Mucosa of rectum (tissue), 2 donors: Measurements from ENCODE around the gene MATR3.
"Not testable (repeated sequence)": the region's sequence is repeated elsewhere in the genome, so short reads cannot be mapped to it uniquely, and the experiment has no call there.

Experiments used
- H3K27ac ChIP-seq, 2 donors: one replicate each; pipeline ENCODE4 v1.7.0; 2013; ENCODE audit warnings: inconsistent platforms in 2 of 2, low read depth in 2 of 2, low read length in 2 of 2
- H3K27me3 ChIP-seq, 2 donors: one replicate each; pipeline ENCODE4 v1.7.0; 2013; ENCODE audit warnings: low read length in 2 of 2; ENCODE audit not compliant: control insufficient read depth in 2 of 2, insufficient read depth in 2 of 2
- H3K36me3 ChIP-seq, 2 donors: one replicate each; pipeline ENCODE4 v1.7.0; 2013; ENCODE audit warnings: low read length in 2 of 2; ENCODE audit not compliant: control insufficient read depth in 2 of 2, insufficient read depth in 2 of 2
- H3K4me1 ChIP-seq, 2 donors: one replicate each; pipeline ENCODE4 v1.7.0; 2013; ENCODE audit warnings: low read length in 2 of 2, mild to moderate bottlenecking in 1 of 2; ENCODE audit not compliant: control insufficient read depth in 2 of 2, insufficient read depth in 2 of 2
- H3K4me3 ChIP-seq, 2 donors: one replicate each; pipeline ENCODE4 v1.7.0; 2013; ENCODE audit warnings: low read length in 2 of 2
- H3K9ac ChIP-seq, 2 donors: one replicate each; pipeline ENCODE4 v1.7.0; 2013; ENCODE audit warnings: low read length in 2 of 2, low read depth in 1 of 2, mild to moderate bottlenecking in 1 of 2
- H3K9me3 ChIP-seq, 2 donors: one replicate each; pipeline ENCODE4 v1.7.0; 2013; ENCODE audit warnings: low read length in 2 of 2; ENCODE audit not compliant: control insufficient read depth in 2 of 2
- donor health status: healthy.
- donor health status: Normal muscosa, but diverticular disease.

Gene MATR3

DNA sequence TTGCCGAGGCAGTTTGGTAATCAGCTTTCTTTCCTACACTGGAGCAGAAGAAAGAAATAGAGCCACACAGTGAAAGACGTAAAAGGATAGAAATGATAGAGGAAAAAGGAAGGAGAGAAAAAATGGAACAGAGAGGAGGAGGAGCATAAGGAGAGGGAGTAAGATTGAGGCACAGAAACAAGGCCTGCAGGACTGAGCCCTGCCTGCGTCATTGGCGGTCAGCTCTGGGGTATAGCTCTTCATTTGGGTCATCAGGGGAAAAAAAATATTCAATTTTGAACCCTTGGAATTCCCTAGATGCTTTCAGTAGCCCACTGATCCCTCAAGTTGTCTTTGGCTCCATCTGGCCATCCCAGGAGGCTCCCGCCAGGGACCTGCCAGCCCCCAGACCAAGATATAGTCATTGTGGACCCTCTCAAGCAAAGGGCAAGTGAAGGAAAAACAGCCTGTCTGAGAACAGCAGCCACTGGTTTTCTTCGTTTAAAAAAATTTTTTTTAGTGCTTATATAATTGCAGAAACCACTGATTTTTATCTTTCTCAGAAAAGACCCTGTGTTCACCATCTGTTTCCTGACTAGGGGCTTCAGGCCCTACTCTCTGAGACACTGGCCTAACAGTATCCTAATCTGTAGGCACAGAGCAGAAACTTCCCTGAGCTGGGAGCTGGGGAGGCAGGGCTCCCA, 31.3 kb upstream of the MATR3 start:
- Histone ChIP-seq H3K27ac (no peak overlapping the region), H3K9ac (no peak overlapping the region), H3K9me3 (no peaks in the 10 kb centered on the region), H3K27me3 (no peaks in the 10 kb centered on the region), H3K4me3 (no peak overlapping the region), H3K36me3 (no peaks in the 10 kb centered on the region), H3K4me1 (peaks cover 0 to 4% of the 10 kb centered on the region in 2 donors)

DNA sequence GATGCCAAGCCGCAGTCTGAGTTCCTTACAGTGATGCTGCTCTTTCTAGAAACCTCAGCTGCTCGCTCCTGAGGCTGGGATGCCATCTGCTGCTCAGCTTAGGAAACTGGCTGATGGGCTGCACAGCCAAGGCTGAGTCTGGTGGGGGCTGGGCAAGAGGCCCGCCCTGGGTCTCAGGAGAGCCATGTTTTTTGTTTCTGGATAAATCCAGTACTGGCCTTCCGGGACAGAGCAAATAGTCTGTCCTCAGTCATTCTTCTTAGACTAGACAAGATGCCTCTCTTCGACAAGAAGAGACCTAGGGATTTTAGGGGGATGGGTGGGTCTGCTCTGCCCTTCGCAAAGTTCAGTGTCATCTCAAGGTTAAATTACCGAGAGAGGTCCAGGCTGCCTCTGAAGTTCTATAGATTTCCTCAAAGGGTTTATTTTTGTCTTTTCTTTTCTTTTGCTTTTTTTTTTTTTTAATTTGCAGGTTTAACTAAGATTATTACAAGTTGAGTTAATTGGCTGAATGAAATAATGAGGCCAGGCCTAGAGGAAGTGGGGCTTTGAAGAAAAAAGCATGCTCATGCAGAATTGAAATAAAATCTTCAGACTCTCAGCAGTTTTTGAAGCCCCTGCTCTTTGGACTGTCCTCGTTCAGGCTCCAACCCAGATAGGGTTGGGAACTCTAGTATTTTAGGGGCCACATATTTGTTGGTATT, 30.6 kb upstream of the MATR3 start:
- no peaks in the 10 kb centered on the region for H3K36me3 ChIP-seq
- peaks cover 0 to 4% of the 10 kb centered on the region in 2 donors for H3K4me1 ChIP-seq
- no peaks in the 10 kb centered on the region for H3K27me3 ChIP-seq
- no peak overlapping the region for H3K9ac ChIP-seq
- H3K9me3 ChIP-seq = no peaks in the 10 kb centered on the region
- no peak overlapping the region for H3K4me3 ChIP-seq
- no peak overlapping the region for H3K27ac ChIP-seq

DNA sequence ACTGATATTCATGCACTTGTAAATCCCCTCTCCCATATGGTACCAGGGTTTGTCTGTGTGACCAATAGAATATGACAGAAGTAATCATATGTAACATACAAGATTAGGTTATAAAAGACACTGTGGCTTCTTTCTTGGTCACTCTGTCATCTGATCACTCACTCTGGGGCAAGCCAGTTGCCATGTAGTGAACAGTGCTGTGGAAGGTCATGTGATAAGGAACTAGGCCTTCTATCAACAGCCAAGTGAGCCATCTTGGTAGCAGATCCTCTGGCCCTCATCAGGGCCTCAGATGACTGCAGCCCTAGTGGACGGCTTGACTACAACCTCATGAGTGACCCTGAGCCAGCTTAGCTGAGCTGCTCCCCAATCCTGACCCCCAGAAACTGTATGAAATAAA, 30.0 kb upstream of the MATR3 start:
- Histone ChIP-seq H3K4me3 (no peak overlapping the region), H3K9me3 (no peaks in the 10 kb centered on the region), H3K27me3 (no peaks in the 10 kb centered on the region), H3K4me1 (peaks cover 0 to 1% of the 10 kb centered on the region in 2 donors), H3K36me3 (no peaks in the 10 kb centered on the region), H3K9ac (no peak overlapping the region), H3K27ac (no peak overlapping the region)

DNA sequence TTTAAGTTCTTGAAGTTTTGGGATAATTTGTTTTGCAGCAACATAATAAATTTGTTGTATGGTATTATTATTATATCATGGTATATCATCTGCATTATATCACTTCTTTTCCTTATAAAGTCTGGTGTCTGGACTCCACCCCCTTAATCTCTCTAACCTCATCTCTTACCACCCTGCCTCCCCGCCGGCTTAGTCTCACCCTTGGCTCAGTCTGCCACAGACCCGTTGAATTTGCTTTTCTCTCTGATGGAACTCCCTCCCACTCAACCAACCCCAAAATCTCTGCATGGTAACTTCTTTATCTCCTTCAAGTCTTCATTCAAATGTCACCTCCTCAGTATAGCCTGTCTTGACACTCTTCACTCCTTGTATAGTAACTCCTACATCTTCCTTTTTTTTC, 29.6 kb upstream of the MATR3 start:
- Histone ChIP-seq H3K27ac (no peak overlapping the region), H3K4me1 (peaks cover 0 to 2% of the 10 kb centered on the region in 2 donors), H3K4me3 (no peak overlapping the region), H3K27me3 (no peaks in the 10 kb centered on the region), H3K36me3 (no peaks in the 10 kb centered on the region), H3K9ac (no peak overlapping the region), H3K9me3 (no peaks in the 10 kb centered on the region)

DNA sequence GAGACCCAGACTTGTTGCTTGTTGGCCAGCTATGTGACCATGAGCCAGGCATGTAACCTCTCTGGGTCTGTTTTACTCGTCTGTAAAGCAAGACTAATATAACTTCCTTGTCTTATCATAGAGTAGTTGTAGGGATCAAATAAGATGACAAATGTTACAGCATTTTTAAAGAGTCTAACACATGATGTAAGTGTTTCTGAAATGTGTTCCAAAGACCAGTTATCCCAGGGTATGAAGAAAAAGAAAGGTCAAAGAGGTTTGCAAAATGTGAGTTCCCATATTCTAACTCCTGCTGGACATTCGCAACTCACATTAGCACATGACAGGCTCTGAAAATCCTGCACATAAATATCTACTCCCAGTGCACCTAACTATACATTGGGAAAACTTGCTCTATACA, 28.5 kb upstream of the MATR3 start:
- H3K36me3 ChIP-seq = no peaks in the 10 kb centered on the region

DNA sequence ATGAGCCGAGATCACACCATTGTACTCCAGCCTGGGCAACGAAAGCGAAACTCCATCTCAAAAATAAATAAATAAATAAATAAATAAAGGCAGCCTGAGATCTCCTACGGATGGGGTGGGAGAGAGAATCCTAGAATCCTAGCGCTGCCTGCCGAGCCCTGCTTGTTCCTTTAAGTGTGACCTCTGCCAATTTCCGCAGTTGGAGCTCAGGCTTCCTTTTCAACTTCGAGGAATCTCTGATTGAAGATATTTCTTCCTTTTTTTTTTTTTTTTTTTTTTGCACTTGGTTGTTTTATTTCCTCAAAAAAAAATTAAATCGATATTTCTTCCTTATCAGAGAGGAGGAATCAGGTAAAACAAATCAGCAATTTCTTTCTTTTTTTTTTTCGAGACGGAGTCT, 27.3 kb upstream of the MATR3 start:
- Histone ChIP-seq H3K27ac (no peak overlapping the region), H3K27me3 (no peaks in the 10 kb centered on the region), H3K4me3 (no peak overlapping the region)

More for the DNA sequence above, 28.5 kb upstream of the MATR3 start:
- Histone ChIP-seq H3K4me3 (no peak overlapping the region), H3K9ac (no peak overlapping the region), H3K27ac (no peak overlapping the region), H3K9me3 (no peaks in the 10 kb centered on the region), H3K27me3 (no peaks in the 10 kb centered on the region), H3K4me1 (peaks cover 0 to 2% of the 10 kb centered on the region in 2 donors)

DNA sequence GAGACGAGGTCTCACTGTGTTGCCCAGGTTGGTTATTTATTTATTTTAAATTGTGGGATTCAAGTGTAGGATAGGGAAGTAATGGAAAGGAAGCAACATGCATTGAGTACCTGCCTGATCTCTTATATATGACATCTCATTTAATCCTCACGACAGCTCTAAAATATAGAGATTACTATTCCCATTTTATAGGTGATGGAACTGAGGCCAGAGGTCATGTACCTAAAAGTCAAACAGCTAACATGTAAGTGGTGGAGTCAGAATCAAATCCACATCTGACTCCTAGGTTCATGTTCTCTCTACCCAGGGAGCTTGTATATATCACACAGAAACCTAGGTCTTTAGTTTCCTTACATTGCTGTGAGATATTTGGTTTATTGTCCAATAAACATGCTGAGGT, 26.1 kb upstream of the MATR3 start:
- peaks cover 14 to 15% of the 10 kb centered on the region in 2 donors for H3K4me1 ChIP-seq
- H3K36me3 ChIP-seq = no peaks in the 10 kb centered on the region
- no peak overlapping the region for H3K4me3 ChIP-seq
- no peaks in the 10 kb centered on the region for H3K9me3 ChIP-seq
- H3K9ac ChIP-seq = no peak overlapping the region
- H3K27ac ChIP-seq = no peak overlapping the region
- no peaks in the 10 kb centered on the region for H3K27me3 ChIP-seq

More for the DNA sequence above, 27.3 kb upstream of the MATR3 start:
- Histone ChIP-seq H3K36me3 (no peaks in the 10 kb centered on the region), H3K9me3 (no peaks in the 10 kb centered on the region), H3K4me1 (peaks cover 2 to 3% of the 10 kb centered on the region in 2 donors), H3K9ac (no peak overlapping the region)

DNA sequence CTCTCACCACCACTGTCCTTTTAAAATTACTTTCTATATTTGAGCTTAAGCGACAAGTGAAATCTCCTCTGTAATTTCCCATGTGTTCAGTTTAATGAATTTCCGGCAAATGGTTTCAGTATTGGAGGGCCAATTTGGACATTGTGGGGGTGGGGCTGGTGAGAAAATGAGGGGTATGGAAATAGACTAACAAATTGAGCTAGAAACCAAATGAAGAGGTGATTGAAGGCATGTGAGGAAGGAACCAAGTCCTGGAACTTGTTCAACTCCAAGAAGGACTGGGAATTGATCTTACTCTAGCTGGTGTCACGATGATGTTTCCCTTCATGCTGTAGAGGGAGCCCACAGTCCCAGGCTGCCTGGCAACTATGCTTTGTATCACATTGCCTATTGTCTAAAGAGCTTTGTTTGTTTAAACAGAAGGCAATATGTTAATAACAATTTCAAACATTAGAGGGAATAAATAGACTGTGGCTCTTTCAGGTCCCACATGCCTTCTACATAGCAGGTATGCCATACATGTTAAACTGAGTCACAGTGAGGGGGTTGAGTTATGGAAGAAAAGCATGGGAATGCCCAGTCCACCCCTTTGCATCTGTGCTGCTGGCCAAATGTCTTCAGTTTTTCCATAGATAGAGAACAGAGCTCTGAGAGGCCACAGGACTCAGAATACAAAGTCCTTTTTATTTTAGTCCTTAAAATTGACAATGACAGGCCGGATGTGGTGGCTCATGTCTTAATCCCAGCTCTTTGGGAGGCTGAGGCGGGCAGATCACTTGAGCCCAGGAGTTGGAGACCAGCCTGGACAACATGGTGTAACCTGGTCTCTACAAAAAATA, 25.0 kb upstream of the MATR3 start:
- H3K4me1 ChIP-seq = peaks cover 25 to 26% of the 10 kb centered on the region in 2 donors
- no peaks in the 10 kb centered on the region for H3K36me3 ChIP-seq
- no peak overlapping the region for H3K27ac ChIP-seq
- no peaks in the 10 kb centered on the region for H3K27me3 ChIP-seq
- H3K9me3 ChIP-seq = no peaks in the 10 kb centered on the region
- no peak overlapping the region for H3K9ac ChIP-seq
- H3K4me3 ChIP-seq = no peak overlapping the region

DNA sequence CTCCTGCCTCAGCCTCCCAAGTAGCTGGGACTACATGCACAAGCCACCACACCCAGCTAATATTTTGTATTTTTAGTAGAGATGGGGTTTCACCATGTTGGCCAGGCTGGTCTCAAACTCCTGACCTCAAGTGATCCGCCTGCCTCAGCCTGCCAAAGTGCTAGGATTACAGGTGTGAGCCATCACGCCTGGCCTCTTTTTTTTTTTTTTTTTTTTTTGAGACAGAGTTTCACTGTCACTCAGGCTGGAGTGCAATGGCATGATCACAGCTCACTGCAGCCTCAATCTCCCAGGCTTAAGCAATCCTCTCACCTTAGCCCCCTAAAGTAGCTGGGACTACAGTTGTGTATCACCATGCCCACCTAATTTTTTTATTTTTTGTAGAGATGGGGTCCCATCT, 22.8 kb upstream of the MATR3 start:
- not testable (repeated sequence) for H3K27me3 ChIP-seq, H3K9me3 ChIP-seq, H3K36me3 ChIP-seq, H3K9ac ChIP-seq, H3K4me3 ChIP-seq
- Histone ChIP-seq H3K4me1 (peaks cover 36 to 39% of the 10 kb centered on the region in 2 donors), H3K27ac (peak overlapping the region in 1 of 2 donors; percentile 5)
